Measurements from ENCODE around the gene TBX4. TPM values are rescaled to one million over a fixed set of nuclear protein-coding genes. Genes with fewer than 3 reads are reported as not detected.

The TBX4 gene
- total and polyA plus RNA-seq, 2 of the 13 experiments (the other 11 are each of a cell fraction or from before 2014, with no cell fraction given), result 0.11 to 1.1 TPM

GRCh38 chr17:61409301-61410112, 42.7 kb upstream of the TBX4 start (continued):
- TF ChIP-seq DR1 (CRISPR knock-in tag; IDR thresholded peaks at IDR 0.05), result no peak; the same call in 1 of the 2 replicates
- TF ChIP-seq SKI (IDR thresholded peaks at IDR 0.05; ENCODE audit: partially characterized antibody), result peak; percentile 17
- no peak for TF ChIP-seq ZNF280B (CRISPR knock-in tag; IDR thresholded peaks at IDR 0.05; ENCODE audit: borderline replicate concordance)
- TF ChIP-seq ZNF747 (CRISPR knock-in tag; IDR thresholded peaks at IDR 0.05; ENCODE audit: borderline replicate concordance), result no peak
- peak; percentile 85; the same call in 1 of the 2 replicates for TF ChIP-seq TOPORS (CRISPR knock-in tag; IDR thresholded peaks at IDR 0.05)
- TF ChIP-seq MIER2 (CRISPR knock-in tag; IDR thresholded peaks at IDR 0.05), result no peak
- TF ChIP-seq SRY (CRISPR knock-in tag; IDR thresholded peaks at IDR 0.05), result no peak
- peak; percentile 74 for TF ChIP-seq POLR2G (IDR thresholded peaks at IDR 0.05; ENCODE audit: low read depth, low read length)
- TF ChIP-seq ARID4A (CRISPR knock-in tag; IDR thresholded peaks at IDR 0.05; ENCODE audit: borderline replicate concordance), result peak; percentile 29; the same call in 1 of the 2 replicates
- TF ChIP-seq ZNF770 (CRISPR knock-in tag; IDR thresholded peaks at IDR 0.05), result no peak
- peak; percentile 86; the same call in 1 of the 2 replicates for TF ChIP-seq ZSCAN21 (CRISPR knock-in tag; IDR thresholded peaks at IDR 0.05; ENCODE audit: borderline replicate concordance)
- peak; percentile 69; the same call in 1 of the 2 replicates for TF ChIP-seq CSRNP1 (CRISPR knock-in tag; IDR thresholded peaks at IDR 0.05)
- TF ChIP-seq ZNF670 (CRISPR knock-in tag; IDR thresholded peaks at IDR 0.05; ENCODE audit: borderline replicate concordance), result no peak
- TF ChIP-seq ZMYM2 (CRISPR knock-in tag; IDR thresholded peaks at IDR 0.05), result no peak
- no peak; the same call in 1 of the 2 replicates for TF ChIP-seq HDAC1 (CRISPR knock-in tag; IDR thresholded peaks at IDR 0.05)

All from HepG2 (cell line).